ENCODE measurements around the gene CLDN3. TPM values are rescaled to one million over a fixed set of nuclear protein-coding genes. Genes with fewer than 3 reads are reported as not detected.

The CLDN3 gene
- total and polyA plus RNA-seq, 5 donors from 2014 or later: not detected

DNA sequence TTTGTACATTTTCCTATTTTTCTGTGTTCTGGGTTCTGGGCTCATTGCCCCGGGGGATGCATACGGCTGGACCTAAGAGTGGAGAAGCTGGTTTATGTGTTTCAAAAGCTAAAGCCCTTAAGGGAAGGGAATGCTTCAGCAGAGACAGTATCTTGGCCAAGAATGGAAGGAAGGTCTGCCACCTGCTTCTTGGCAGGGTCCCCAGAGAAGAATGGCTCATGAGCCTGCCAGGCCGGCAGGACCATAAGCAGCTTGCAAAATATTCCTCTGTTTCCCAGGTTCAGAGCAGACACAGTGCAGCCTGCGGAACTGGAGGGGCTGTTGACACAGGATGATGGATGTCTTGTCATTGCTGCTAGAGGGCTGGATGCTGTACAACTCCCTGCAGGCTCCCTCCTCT, 23.7 kb downstream of the CLDN3 start:
- no peaks in the 10 kb centered on the region for H3K4me1 ChIP-seq (ENCODE audit: control insufficient read depth, insufficient read depth, low read length, poor library complexity, severe bottlenecking)
- peaks cover 0 to 2% (median 0%) of the 10 kb centered on the region in 7 donors for H3K9me3 Mint-ChIP-seq
- no peak overlapping the region for H3K4me3 Mint-ChIP-seq
- ATAC-seq (ENCODE audit: low read depth in 2 of 2): no peak
- no peak for DNase-seq
- H3K4me1 Mint-ChIP-seq: no peaks in the 10 kb centered on the region
- no peaks in the 10 kb centered on the region for H3K27me3 ChIP-seq (ENCODE audit: control insufficient read depth, insufficient read depth, low read length)
- H3K36me3 Mint-ChIP-seq: no peaks in the 10 kb centered on the region
- H3K27ac ChIP-seq (ENCODE audit: insufficient read depth, low read length, poor library complexity, severe bottlenecking): no peak overlapping the region
- H3K27me3 Mint-ChIP-seq: peaks cover 4% of the 10 kb centered on the region
- no peaks in the 10 kb centered on the region for H3K9me3 ChIP-seq (ENCODE audit: control insufficient read depth in 2 of 2, low read length in 2 of 2)
- no peaks in the 10 kb centered on the region for H3K36me3 ChIP-seq (ENCODE audit: control insufficient read depth, insufficient read depth, low read length)
- no peak overlapping the region for H3K4me3 ChIP-seq (ENCODE audit: low read depth, low read length)
- no peak overlapping the region for H3K27ac Mint-ChIP-seq

- H3K4me1 Mint-ChIP-seq: peaks cover 0 to 5% (median 1%) of the 10 kb centered on the region in 4 donors
- no peaks in the 10 kb centered on the region for H3K9me3 ChIP-seq (ENCODE audit: control insufficient read depth in 2 of 2, low read length in 2 of 2)
- H3K36me3 ChIP-seq (ENCODE audit: control insufficient read depth, insufficient read depth, low read length): no peaks in the 10 kb centered on the region
- H3K36me3 Mint-ChIP-seq: no peaks in the 10 kb centered on the region
- peaks cover 4% of the 10 kb centered on the region for H3K27me3 Mint-ChIP-seq
- H3K4me3 Mint-ChIP-seq: no peak overlapping the region
- H3K4me3 ChIP-seq (ENCODE audit: low read depth, low read length): no peak overlapping the region
- H3K27ac ChIP-seq (ENCODE audit: insufficient read depth, low read length, poor library complexity, severe bottlenecking): no peak overlapping the region
- peak overlapping the region in 1 of 3 donors; percentile 29 for H3K27ac Mint-ChIP-seq
- H3K27me3 ChIP-seq (ENCODE audit: control insufficient read depth, insufficient read depth, low read length): no peaks in the 10 kb centered on the region
- no peak for DNase-seq
- no peak for ATAC-seq (ENCODE audit: low read depth in 2 of 2)
- no peaks in the 10 kb centered on the region for H3K9me3 Mint-ChIP-seq
- peaks cover 10% of the 10 kb centered on the region for H3K4me1 ChIP-seq (ENCODE audit: control insufficient read depth, insufficient read depth, low read length, poor library complexity, severe bottlenecking)
Measured at GRCh38 chr7:73742753-73743641, 27.1 kb downstream of the CLDN3 start.

DNA sequence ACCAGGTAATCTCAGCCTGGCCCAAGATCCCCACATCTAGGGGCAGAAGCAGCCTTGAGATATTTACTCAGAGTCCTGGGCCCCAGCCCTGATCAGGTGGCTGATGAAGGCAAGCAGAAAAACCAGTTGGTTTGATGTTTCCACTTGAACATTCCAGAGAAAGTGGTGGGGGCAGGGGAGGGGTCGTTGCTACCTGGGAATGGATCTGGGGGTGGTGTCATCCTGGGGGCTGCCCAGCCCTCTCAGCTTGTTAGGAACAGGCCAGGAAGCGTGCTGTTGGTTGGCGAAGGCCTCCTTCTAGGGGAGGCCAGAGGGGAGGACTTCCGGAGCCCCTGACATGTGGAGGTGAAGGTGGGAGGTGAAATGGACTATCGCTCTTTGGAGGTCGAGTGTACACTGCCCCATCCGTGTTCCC, 27.7 kb downstream of the CLDN3 start:
- Mint-ChIP-seq H3K4me3 (no peak overlapping the region), H3K27ac (no peak overlapping the region), H3K36me3 (no peaks in the 10 kb centered on the region), H3K27me3 (peaks cover 4% of the 10 kb centered on the region), H3K4me1 (peaks cover 0 to 12% (median 4%) of the 10 kb centered on the region in 4 donors), H3K9me3 (no peaks in the 10 kb centered on the region)
- Histone ChIP-seq H3K27ac (ENCODE audit: insufficient read depth, low read length, poor library complexity, severe bottlenecking) (no peak overlapping the region), H3K27me3 (ENCODE audit: control insufficient read depth, insufficient read depth, low read length) (no peaks in the 10 kb centered on the region), H3K36me3 (ENCODE audit: control insufficient read depth, insufficient read depth, low read length) (no peaks in the 10 kb centered on the region), H3K4me1 (ENCODE audit: control insufficient read depth, insufficient read depth, low read length, poor library complexity, severe bottlenecking) (peaks cover 16% of the 10 kb centered on the region), H3K4me3 (ENCODE audit: low read depth, low read length) (no peak overlapping the region), H3K9me3 (ENCODE audit: control insufficient read depth in 2 of 2, low read length in 2 of 2) (no peaks in the 10 kb centered on the region)
- DNase-seq: no peak
- no peak for ATAC-seq (ENCODE audit: low read depth in 2 of 2)

DNA sequence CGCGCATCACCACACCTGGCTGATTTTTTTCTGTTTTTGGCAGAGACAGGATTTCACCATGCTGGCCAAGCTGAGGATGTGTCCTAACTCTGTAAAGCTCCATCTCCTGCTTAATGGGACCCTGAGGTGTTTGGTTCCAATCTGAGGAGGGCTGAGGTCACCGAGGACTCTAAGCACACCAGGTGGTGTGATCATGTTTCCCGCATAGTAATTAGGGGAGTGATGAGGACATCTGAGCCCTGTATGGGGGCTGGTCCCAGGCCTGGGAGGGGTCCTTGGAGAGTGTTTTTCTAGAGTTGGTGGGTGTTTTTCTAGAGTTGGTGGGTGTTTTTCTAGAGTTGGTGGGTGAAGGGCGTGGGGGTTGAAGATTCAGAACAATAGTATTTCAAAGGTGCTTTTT, 28.5 kb downstream of the CLDN3 start:
- no peaks in the 10 kb centered on the region for H3K36me3 ChIP-seq (ENCODE audit: control insufficient read depth, insufficient read depth, low read length)
- H3K9me3 ChIP-seq (ENCODE audit: control insufficient read depth in 2 of 2, low read length in 2 of 2): no peaks in the 10 kb centered on the region
- H3K4me1 ChIP-seq (ENCODE audit: control insufficient read depth, insufficient read depth, low read length, poor library complexity, severe bottlenecking): peaks cover 16% of the 10 kb centered on the region
- no peaks in the 10 kb centered on the region for H3K27me3 ChIP-seq (ENCODE audit: control insufficient read depth, insufficient read depth, low read length)
- Mint-ChIP-seq H3K27me3 (peaks cover 4% of the 10 kb centered on the region), H3K4me1 (peaks cover 0 to 19% (median 4%) of the 10 kb centered on the region in 4 donors), H3K36me3 (no peaks in the 10 kb centered on the region), H3K9me3 (no peaks in the 10 kb centered on the region), H3K4me3 (no peak overlapping the region), H3K27ac (no peak overlapping the region)
- no peak overlapping the region for H3K4me3 ChIP-seq (ENCODE audit: low read depth, low read length)
- DNase-seq: no peak
- H3K27ac ChIP-seq (ENCODE audit: insufficient read depth, low read length, poor library complexity, severe bottlenecking): no peak overlapping the region
- no peak for ATAC-seq (ENCODE audit: low read depth in 2 of 2)

DNA sequence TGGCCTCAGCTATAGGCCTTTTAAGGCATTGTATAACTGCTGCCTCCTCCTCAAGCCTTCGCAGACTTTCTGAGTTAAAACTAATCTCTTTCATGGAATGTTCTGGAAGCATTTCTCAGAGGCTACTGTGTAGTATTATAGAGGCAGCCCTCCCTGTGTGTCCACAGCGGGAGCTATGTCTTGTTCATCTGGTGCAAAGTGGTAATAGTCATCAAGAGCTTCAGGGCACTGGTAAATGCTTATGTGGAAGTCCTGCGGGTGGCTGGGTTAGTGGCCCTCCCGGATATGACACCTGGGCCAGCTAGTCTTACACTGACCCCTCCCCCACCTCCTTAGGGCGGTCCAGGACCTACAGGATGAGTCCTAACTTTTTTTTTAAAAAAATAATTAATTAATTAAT, 29.3 kb downstream of the CLDN3 start:
- H3K36me3 Mint-ChIP-seq: no peaks in the 10 kb centered on the region
- Histone ChIP-seq H3K4me3 (ENCODE audit: low read depth, low read length) (no peak overlapping the region), H3K4me1 (ENCODE audit: control insufficient read depth, insufficient read depth, low read length, poor library complexity, severe bottlenecking) (peaks cover 16% of the 10 kb centered on the region), H3K9me3 (ENCODE audit: control insufficient read depth in 2 of 2, low read length in 2 of 2) (no peaks in the 10 kb centered on the region), H3K27ac (ENCODE audit: insufficient read depth, low read length, poor library complexity, severe bottlenecking) (no peak overlapping the region), H3K36me3 (ENCODE audit: control insufficient read depth, insufficient read depth, low read length) (no peaks in the 10 kb centered on the region), H3K27me3 (ENCODE audit: control insufficient read depth, insufficient read depth, low read length) (no peaks in the 10 kb centered on the region)
- peak overlapping the region in 3 of 4 donors; percentile 62 to 85 (median 80) for H3K4me3 Mint-ChIP-seq
- ATAC-seq (ENCODE audit: low read depth in 2 of 2): no peak
- peaks cover 0 to 23% (median 6%) of the 10 kb centered on the region in 4 donors for H3K4me1 Mint-ChIP-seq
- peaks cover 4% of the 10 kb centered on the region for H3K27me3 Mint-ChIP-seq
- peak overlapping the region in 1 of 3 donors; percentile 52 for H3K27ac Mint-ChIP-seq
- H3K9me3 Mint-ChIP-seq: no peaks in the 10 kb centered on the region
- no peak for DNase-seq

DNA sequence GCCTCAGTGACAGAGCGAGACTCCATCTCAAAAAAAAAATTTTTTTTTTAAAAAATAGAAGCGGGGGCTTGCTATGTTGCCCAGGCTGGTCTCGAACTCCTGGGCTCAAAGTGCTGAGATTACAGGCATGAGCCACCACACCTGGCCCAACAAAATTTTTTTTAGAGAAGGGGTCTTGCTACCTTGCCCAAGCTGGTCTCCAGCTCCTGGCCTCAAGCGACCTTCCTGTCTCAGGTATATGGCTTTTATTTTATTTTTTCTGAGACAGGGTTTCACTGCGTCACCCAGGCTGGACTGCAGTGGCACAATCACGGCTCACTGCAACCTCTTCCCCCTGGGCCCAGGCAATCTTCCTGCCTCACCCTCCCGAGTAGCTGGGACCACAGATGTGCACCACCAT, 29.9 kb downstream of the CLDN3 start:
- H3K36me3 Mint-ChIP-seq: no peaks in the 10 kb centered on the region
- DNase-seq: no peak

DNA sequence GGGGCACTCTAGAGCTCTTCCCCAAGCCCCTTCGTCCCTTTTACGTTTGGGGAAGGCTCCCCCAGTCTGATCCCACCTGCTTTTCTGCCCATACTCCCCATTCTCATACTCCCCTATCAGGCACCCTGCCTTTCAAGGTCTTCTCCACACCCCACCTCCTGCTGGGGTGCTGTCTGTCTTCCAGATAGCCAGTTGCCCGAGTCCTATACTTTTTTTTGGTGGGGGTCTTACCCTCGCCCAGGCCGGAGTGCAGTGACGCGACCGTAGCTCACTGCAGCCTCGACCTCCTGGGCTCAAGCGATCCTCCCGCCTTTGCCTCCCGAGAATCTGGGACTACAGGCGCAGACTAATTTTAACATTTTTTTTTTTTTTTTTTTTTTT, 30.7 kb downstream of the CLDN3 start:
- no peaks in the 10 kb centered on the region for H3K27me3 ChIP-seq (ENCODE audit: control insufficient read depth, insufficient read depth, low read length)
- H3K9me3 ChIP-seq (ENCODE audit: control insufficient read depth in 2 of 2, low read length in 2 of 2): no peaks in the 10 kb centered on the region
- DNase-seq (no peak), ATAC-seq (ENCODE audit: low read depth in 2 of 2) (no peak)
- peak overlapping the region; percentile 91 for H3K27ac ChIP-seq (ENCODE audit: insufficient read depth, low read length, poor library complexity, severe bottlenecking)
- peaks cover 4 to 30% (median 11%) of the 10 kb centered on the region in 4 donors for H3K4me1 Mint-ChIP-seq
- H3K4me3 Mint-ChIP-seq: peak overlapping the region; percentile 88 to 97 (median 90)
- no peaks in the 10 kb centered on the region for H3K9me3 Mint-ChIP-seq
- H3K36me3 ChIP-seq (ENCODE audit: control insufficient read depth, insufficient read depth, low read length): no peaks in the 10 kb centered on the region
- H3K27ac Mint-ChIP-seq: peak overlapping the region; percentile 90 to 95 (median 92)
- H3K4me3 ChIP-seq (ENCODE audit: low read depth, low read length): peak overlapping the region; percentile 62
- H3K4me1 ChIP-seq (ENCODE audit: control insufficient read depth, insufficient read depth, low read length, poor library complexity, severe bottlenecking): peaks cover 16% of the 10 kb centered on the region
- H3K27me3 Mint-ChIP-seq: peaks cover 4% of the 10 kb centered on the region
- no peaks in the 10 kb centered on the region for H3K36me3 Mint-ChIP-seq

More for the DNA sequence above, 29.9 kb downstream of the CLDN3 start:
- no peak overlapping the region for H3K4me3 ChIP-seq (ENCODE audit: low read depth, low read length)
- ATAC-seq (ENCODE audit: low read depth in 2 of 2): no peak
- H3K36me3 ChIP-seq (ENCODE audit: control insufficient read depth, insufficient read depth, low read length): no peaks in the 10 kb centered on the region
- H3K4me3 Mint-ChIP-seq: peak overlapping the region in 3 of 4 donors; percentile 62 to 85 (median 80)
- H3K27ac ChIP-seq (ENCODE audit: insufficient read depth, low read length, poor library complexity, severe bottlenecking): no peak overlapping the region
- peaks cover 0 to 23% (median 6%) of the 10 kb centered on the region in 4 donors for H3K4me1 Mint-ChIP-seq
- peaks cover 16% of the 10 kb centered on the region for H3K4me1 ChIP-seq (ENCODE audit: control insufficient read depth, insufficient read depth, low read length, poor library complexity, severe bottlenecking)
- H3K27me3 ChIP-seq (ENCODE audit: control insufficient read depth, insufficient read depth, low read length): no peaks in the 10 kb centered on the region
- peaks cover 4% of the 10 kb centered on the region for H3K27me3 Mint-ChIP-seq
- H3K9me3 ChIP-seq (ENCODE audit: control insufficient read depth in 2 of 2, low read length in 2 of 2): no peaks in the 10 kb centered on the region
- no peaks in the 10 kb centered on the region for H3K9me3 Mint-ChIP-seq
- H3K27ac Mint-ChIP-seq: peak overlapping the region in 1 of 3 donors; percentile 52

Data from CD4-positive, CD25-positive, alpha-beta regulatory T cell (primary cell).